GM19455 (cell line): ENCODE data around the gene MIF4GD.
"Not testable (repeated sequence)": the region's sequence is repeated elsewhere in the genome, so short reads cannot be mapped to it uniquely, and the experiment has no call there.

Source experiments
- ATAC-seq: cut with Tn5 transposase; IDR thresholded peaks from one replicate; pipeline ENCODE4 v1.9.1; 2021; ENCODE audit not compliant: unreplicated experiment

The MIF4GD gene

DNA sequence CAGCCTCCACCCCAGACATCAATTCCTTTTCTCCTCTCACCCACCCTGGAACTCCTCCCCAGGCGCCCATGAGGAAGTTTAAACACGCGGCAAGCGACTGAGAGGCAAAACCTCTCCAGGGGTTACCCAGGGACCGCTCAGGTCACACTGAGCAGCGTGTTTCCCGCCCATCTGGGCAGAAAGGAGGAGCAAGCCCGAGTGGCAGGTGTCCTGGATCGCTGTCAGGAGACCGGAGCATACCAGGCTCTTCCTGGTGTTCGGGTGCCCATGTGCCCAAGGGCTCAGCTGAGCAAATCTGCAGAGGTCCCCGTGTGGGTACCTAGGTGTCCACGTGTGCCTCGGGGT, 17.7 kb upstream of the MIF4GD start:
- ATAC-seq: peak; percentile 15

DNA sequence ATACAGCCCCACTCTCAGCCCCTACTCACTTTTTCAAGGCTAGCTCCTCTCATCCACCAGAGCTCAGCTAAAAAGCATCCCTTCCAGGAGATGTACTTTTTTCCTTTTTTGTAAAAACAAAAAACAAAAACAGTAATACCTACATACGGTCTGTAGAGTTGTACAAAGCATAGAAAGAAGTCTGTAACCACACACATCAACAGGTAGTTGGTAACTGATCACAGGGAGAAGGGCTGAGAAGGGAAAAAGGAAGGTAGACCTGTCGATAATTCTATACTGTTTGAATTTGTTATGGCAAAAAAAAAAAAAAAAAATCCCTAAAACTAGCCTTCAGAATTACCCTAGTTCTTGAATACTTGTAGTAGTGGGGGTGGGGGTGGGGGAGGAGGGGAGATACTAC, 17.3 kb upstream of the MIF4GD start:
- ATAC-seq: no peak

- ATAC-seq: no peak
Observed at GRCh38 chr17:75287221-75287620, 16.2 kb upstream of the MIF4GD start.

DNA sequence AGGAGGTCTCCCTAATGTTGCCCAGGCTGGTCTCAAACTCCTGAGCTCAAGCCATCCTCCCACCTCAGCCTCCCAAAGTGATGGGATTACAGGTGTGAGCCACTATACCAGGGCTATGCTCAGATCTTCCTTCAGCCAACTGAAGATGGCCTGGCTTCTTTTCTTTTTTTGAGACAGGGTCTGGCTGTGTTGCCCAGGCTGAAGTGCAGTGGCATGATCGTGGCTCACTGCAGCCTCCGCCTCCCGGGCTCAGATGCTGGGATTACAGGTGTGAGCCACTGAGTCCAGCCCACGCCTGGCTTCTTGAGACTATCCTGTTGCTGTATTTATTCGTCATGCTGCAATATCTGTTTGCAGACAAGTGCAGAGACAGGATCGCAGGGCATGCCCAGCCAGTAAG, 14.1 kb upstream of the MIF4GD start:
- ATAC-seq: no peak

DNA sequence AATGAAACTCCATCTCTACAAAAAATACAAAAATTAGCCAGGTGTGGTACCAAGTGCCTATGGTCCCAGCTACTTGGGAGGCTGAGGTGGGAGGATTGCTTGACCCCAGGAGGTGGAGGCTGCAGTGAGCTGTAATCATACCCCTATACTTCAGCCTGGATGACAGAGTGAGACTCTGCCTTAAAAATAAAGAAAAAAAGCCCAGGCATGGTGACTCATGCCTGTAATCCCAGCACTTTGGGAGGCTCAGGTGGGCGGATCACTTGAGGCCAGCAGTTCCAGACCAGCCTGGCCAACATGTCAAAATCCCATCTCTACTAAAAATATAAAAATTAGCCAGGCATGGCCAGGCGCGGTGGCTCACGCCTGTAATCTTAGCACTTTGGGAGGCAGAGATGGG, 9.2 kb upstream of the MIF4GD start:
- not testable (repeated sequence) for ATAC-seq

DNA sequence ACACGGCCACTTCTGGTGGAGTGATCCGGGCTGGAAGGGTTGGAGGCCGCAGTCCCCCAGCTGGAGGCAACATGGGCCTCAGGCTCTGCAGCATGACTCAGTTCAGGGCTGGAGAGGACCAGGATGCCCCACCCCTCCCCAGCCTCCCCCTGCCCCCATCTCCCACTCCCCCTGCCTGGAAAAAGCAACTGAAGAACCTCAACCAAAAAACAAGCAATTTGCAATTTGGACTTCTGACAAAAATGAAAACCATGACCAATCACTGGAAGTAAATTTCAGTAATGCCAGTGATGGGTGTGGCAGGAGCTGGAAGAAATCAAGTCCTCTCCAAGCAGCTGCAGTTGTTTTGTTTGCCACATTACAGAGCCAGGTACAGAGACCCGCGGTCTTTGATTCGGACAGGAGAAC, 6.6 kb upstream of the MIF4GD start:
- ATAC-seq: no peak

- ATAC-seq: no peak
Observed at GRCh38 chr17:75273977-75274708, 3.1 kb upstream of the MIF4GD start.

GRCh38 chr17:75272848-75273184, 1.8 kb upstream of the MIF4GD start:
- no peak for ATAC-seq

DNA sequence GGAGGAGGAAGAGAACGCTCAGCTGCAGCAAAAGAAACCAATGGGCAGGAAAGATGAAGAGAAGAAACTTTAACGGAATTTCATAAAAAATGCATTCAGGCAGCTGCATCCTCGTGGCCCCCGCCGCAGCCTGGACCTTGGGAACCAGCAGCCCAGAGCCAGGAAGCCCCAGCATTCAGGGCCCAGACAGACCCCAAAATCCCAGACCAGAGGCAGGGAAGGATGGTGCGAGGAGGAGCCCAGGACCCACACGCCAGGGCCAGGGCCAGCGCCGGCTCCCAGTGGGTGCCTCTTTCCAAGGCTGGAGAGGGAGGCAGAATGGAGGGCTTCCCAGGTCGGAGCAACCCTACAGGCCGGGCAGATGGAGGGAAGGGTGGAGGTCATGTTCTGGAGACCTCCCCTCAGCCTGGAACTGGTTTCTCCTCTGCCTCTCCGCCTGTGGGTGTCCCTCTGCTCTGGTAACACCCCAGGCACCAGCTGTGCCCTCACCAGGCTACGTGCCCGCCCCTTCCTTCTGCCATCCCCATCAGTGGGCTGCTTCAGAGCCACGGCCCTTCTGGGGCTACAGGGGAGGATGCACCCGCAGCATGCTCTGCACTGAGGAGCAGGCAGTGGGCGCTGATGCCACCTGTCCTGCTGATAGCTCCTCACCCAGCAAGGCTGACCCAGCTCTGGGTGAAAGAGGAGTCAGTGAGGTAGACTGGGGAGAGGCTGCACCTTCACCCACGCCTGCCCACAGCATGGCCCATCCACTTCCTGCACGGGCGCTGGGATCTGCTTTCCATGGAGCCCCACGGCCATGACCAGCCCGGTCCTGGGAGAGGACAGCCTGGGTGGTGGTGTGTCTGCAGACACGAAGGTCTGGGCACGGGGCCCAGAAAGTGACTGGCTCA, 1.2 kb upstream of the MIF4GD start:
- ATAC-seq: no peak

- ATAC-seq: peak; percentile 71
Observed at GRCh38 chr17:75271233-75271954, 363 bp upstream of the MIF4GD start.

DNA sequence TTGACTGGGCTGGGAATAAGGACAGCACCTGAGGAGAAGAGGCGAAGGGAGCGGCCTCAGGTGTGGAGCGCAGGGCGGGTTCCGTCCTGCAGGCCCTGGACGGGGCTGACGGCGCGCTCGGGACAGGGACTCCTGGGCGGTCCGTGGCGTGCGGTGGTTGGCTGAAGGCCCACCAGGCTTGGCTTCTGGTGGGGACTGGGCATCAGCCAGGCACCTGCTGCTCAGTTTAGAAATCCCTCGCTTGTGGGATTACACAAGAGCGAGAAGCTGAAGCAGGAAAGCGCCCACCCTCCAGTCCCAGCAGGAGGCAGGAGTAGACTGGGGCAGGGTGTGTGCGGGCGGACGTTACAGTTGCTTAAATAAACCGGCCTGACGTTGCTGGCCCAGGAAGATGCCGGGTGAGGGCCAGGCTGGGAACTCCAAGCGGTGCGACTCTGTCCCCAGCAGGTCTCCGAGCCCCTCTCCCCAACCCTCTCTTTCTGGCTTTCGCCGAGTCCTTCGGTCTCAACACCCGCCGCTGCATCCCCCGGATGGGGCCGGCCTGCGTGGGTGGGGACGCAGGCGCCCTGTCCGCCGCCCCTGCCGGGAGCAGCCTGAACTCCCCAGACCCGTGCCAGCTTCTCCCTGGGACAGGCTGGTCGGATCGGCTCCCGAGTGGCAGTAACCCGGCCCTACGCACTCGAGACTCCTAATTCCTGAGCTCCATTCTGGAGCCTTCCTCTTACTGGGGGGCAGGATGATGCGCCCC, 639 bp downstream of the MIF4GD start:
- ATAC-seq: peak; percentile 38

DNA sequence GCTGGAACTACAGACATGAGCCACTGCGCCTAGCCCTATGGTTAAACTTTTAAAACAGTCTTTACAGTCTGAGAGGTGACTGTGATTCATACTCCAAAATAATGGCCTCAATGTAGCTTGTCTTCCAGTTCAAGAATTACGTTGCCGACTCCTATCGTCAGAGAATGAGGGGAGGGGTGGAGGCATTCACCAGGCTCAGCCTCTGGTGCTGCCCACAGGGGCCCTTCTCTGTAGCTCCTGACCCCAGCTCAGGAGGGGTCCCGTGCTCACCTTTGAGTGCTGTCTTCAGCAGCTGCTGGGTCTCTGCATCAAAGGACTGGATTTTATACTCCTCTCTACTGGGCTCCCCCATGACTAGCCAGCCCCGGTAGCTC, 1.2 kb downstream of the MIF4GD start:
- ATAC-seq: no peak

- no peak for ATAC-seq
Observed at GRCh38 chr17:75267411-75268232, 3.4 kb downstream of the MIF4GD start.

DNA sequence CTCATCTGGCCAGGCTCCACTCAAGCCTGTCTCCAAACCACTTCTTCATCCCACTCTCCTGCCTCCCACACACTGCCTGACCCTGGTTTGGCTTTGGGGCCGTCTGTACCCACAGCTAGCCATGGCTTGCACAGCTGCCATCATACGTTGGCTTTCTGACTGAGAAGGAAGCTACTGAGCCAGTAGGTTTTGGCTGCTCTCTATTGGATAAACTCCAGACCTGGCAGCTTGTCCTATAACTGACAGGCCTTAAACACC, 3.9 kb downstream of the MIF4GD start:
- no peak for ATAC-seq

GRCh38 chr17:75266316-75267152, 4.5 kb downstream of the MIF4GD start:
- no peak for ATAC-seq

- no peak for ATAC-seq
Observed at GRCh38 chr17:75265614-75266315, 5.3 kb downstream of the MIF4GD start.

- no peak for ATAC-seq
Observed at GRCh38 chr17:75263055-75263454, 8.0 kb downstream of the MIF4GD start.

GRCh38 chr17:75262112-75262606, 8.9 kb downstream of the MIF4GD start:
- peak; percentile 21 for ATAC-seq
